ENCODE measurements around the gene LRRN4CL.

The LRRN4CL gene

DNA sequence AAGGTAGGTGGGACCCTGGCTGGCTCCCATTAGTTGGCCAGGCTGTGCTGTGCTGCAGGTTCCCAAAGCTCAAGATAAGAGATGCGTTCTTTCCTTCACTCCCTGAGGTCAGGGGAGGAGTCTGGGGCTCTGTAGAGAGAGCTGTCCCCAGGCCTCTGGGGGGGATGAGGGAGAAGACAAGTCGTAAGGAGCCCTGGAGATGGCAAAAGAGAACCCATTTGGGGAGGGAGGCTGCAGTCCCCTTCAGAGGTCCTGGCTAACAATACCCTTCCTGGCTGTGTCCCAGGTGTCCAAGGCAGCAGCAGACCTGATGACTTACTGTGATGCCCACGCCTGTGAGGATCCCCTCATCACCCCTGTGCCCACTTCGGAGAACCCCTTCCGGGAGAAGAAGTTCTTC, 19.1 kb upstream of the LRRN4CL start:
- peaks cover 37% of the 10 kb centered on the region for H3K79me2 ChIP-seq (ENCODE audit: low read length)
- peak overlapping the region; percentile 70 for H3K4me3 ChIP-seq (ENCODE audit: low read length)
- no peaks in the 10 kb centered on the region for H3K9me2 ChIP-seq (replicated peaks; ENCODE audit: insufficient read depth, low read length)
- peak overlapping the region; percentile 68 for H2AFZ ChIP-seq (ENCODE audit: low read length)
- no peaks in the 10 kb centered on the region for H3K36me3 ChIP-seq (replicated peaks; ENCODE audit: insufficient read depth, low read length)
- H3K9me3 ChIP-seq (replicated peaks; ENCODE audit: insufficient read depth, low read length): no peaks in the 10 kb centered on the region
- H3K4me2 ChIP-seq (ENCODE audit: low read depth, low read length): peak overlapping the region; percentile 96
- TF ChIP-seq EZH2 (optimal IDR thresholded peaks at IDR 0.05; ENCODE audit: low read depth, low read length): no peak
- peak overlapping the region; percentile 93; the same call in 1 of the 2 replicates for H3K9ac ChIP-seq (ENCODE audit: low read length)
- H4K20me1 ChIP-seq (ENCODE audit: insufficient read depth, low read length): no peaks in the 10 kb centered on the region
- H3K27ac ChIP-seq (ENCODE audit: low read length): peak overlapping the region; percentile 93; the same call in 1 of the 2 replicates
- H3F3A ChIP-seq (ENCODE audit: insufficient read depth, low read length): peaks cover 53% of the 10 kb centered on the region
- no peak for DNase-seq
- peaks cover 48% of the 10 kb centered on the region for H3K4me1 ChIP-seq (ENCODE audit: low read length)
- H3K27me3 ChIP-seq (replicated peaks; ENCODE audit: insufficient read depth, low read length): no peaks in the 10 kb centered on the region

GRCh38 chr11:62707277-62707861, 18.0 kb upstream of the LRRN4CL start, which contains the start of the genes BSCL2 and GNG3:
TSS of gene BSCL2 (minus strand) at chr11:62707424. CDS start at chr11:62707195, 229 bp downstream.
TSS of gene GNG3 (plus strand) at chr11:62707676. CDS start at chr11:62708296, 620 bp downstream.
- Histone ChIP-seq H3K9ac (ENCODE audit: low read length) (peak within 1 kb of the TSS; percentile 93; the same call in 1 of the 2 replicates), H3K4me2 (ENCODE audit: low read depth, low read length) (peak within 1 kb of the TSS; percentile 96), H3K36me3 (replicated peaks; ENCODE audit: insufficient read depth, low read length) (no peaks in the 10 kb centered on the region), H3K79me2 (ENCODE audit: low read length) (peaks cover 30% of the 10 kb centered on the region), H2AFZ (ENCODE audit: low read length) (peak within 1 kb of the TSS; percentile 87), H3F3A (ENCODE audit: insufficient read depth, low read length) (peaks cover 42% of the 10 kb centered on the region), H3K27ac (ENCODE audit: low read length) (peak within 1 kb of the TSS; percentile 2; the same call in 1 of the 2 replicates), H3K4me3 (ENCODE audit: low read length) (peak within 1 kb of the TSS; percentile 83), H3K4me1 (ENCODE audit: low read length) (peaks cover 37% of the 10 kb centered on the region), H3K27me3 (replicated peaks; ENCODE audit: insufficient read depth, low read length) (no peaks in the 10 kb centered on the region), H3K9me3 (replicated peaks; ENCODE audit: insufficient read depth, low read length) (no peaks in the 10 kb centered on the region), H3K9me2 (replicated peaks; ENCODE audit: insufficient read depth, low read length) (no peaks in the 10 kb centered on the region), H4K20me1 (ENCODE audit: insufficient read depth, low read length) (no peaks in the 10 kb centered on the region)
- TF ChIP-seq EZH2 (optimal IDR thresholded peaks at IDR 0.05; ENCODE audit: low read depth, low read length) (no peak), EZH2phosphoT487 (IDR thresholded peaks at IDR 0.05; ENCODE audit: low read length) (no peak)
- TF ChIP-seq, protein P1, sequence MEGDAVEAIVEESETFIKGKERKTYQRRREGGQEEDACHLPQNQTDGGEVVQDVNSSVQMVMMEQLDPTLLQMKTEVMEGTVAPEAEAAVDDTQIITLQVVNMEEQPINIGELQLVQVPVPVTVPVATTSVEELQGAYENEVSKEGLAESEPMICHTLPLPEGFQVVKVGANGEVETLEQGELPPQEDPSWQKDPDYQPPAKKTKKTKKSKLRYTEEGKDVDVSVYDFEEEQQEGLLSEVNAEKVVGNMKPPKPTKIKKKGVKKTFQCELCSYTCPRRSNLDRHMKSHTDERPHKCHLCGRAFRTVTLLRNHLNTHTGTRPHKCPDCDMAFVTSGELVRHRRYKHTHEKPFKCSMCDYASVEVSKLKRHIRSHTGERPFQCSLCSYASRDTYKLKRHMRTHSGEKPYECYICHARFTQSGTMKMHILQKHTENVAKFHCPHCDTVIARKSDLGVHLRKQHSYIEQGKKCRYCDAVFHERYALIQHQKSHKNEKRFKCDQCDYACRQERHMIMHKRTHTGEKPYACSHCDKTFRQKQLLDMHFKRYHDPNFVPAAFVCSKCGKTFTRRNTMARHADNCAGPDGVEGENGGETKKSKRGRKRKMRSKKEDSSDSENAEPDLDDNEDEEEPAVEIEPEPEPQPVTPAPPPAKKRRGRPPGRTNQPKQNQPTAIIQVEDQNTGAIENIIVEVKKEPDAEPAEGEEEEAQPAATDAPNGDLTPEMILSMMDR (IDR thresholded peaks at IDR 0.05; ENCODE audit: low read length): no peak
- no peak for DNase-seq

DNA sequence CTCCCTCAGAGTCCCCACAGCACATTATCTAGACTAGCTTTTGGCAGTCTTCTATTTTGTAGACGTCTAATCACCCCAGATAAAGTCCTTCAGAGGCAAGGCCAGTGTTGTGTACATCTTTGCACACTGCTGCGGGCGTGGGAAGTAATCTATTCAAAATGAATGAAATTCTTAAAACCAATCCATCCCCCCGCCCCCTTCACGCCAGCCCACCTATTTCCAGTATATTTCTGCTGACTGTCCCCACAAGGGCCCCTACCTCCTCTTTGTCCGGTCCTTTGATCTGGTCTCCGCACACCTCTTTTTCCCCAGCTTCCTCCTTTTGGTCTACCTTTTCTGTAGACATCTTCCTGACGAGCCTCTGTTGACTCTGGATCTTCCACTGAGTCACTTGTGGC, 17.5 kb upstream of the LRRN4CL start:
- Histone ChIP-seq H2AFZ (ENCODE audit: low read length) (peak overlapping the region; percentile 87), H3K79me2 (ENCODE audit: low read length) (peaks cover 26% of the 10 kb centered on the region), H3K27ac (ENCODE audit: low read length) (peak overlapping the region; percentile 2; the same call in 1 of the 2 replicates), H4K20me1 (ENCODE audit: insufficient read depth, low read length) (no peaks in the 10 kb centered on the region), H3K9me2 (replicated peaks; ENCODE audit: insufficient read depth, low read length) (no peaks in the 10 kb centered on the region), H3K36me3 (replicated peaks; ENCODE audit: insufficient read depth, low read length) (no peaks in the 10 kb centered on the region), H3K9me3 (replicated peaks; ENCODE audit: insufficient read depth, low read length) (no peaks in the 10 kb centered on the region), H3K4me1 (ENCODE audit: low read length) (peaks cover 35% of the 10 kb centered on the region), H3F3A (ENCODE audit: insufficient read depth, low read length) (peaks cover 40% of the 10 kb centered on the region), H3K4me3 (ENCODE audit: low read length) (peak overlapping the region; percentile 83), H3K4me2 (ENCODE audit: low read depth, low read length) (peak overlapping the region; percentile 81; the same call in 1 of the 2 replicates), H3K9ac (ENCODE audit: low read length) (no peak overlapping the region), H3K27me3 (replicated peaks; ENCODE audit: insufficient read depth, low read length) (no peaks in the 10 kb centered on the region)
- no peak for DNase-seq
- no peak for TF ChIP-seq EZH2 (optimal IDR thresholded peaks at IDR 0.05; ENCODE audit: low read depth, low read length)
- TF ChIP-seq, protein P1 (IDR thresholded peaks at IDR 0.05; ENCODE audit: low read length): no peak
- no peak for TF ChIP-seq EZH2phosphoT487 (IDR thresholded peaks at IDR 0.05; ENCODE audit: low read length)

Data from MM.1S (cell line).